Type B pancreatic cell (in vitro differentiated cells): ENCODE results near the gene NDUFB1. TPM values are rescaled to one million over a fixed set of nuclear protein-coding genes. Genes with fewer than 3 reads are reported as not detected.

Source experiments
- DNase-seq: peaks from one replicate; pipeline ENCODE4 v3.0.0; 2021; ENCODE audit warnings: mixed read lengths; ENCODE audit not compliant: unreplicated experiment; ENCODE audit errors: extremely low spot score
- H3K27ac Mint-ChIP-seq: 2 replicates; pipeline ENCODE4 v1.8.0; 2021; ENCODE audit warnings: mild to moderate bottlenecking, mixed read lengths
- H3K27me3 Mint-ChIP-seq: 2 replicates; pipeline ENCODE4 v1.8.0; 2021; ENCODE audit warnings: mixed read lengths
- H3K36me3 Mint-ChIP-seq: 2 replicates; pipeline ENCODE4 v1.8.0; 2021; ENCODE audit warnings: mixed read lengths
- H3K4me1 Mint-ChIP-seq: one replicate; pipeline ENCODE4 v1.8.0; 2021; ENCODE audit warnings: mixed read lengths; ENCODE audit not compliant: unreplicated experiment
- H3K4me3 Mint-ChIP-seq: 2 replicates; pipeline ENCODE4 v1.8.0; 2021; ENCODE audit warnings: mild to moderate bottlenecking, mixed read lengths
- H3K9me3 Mint-ChIP-seq: 2 replicates; pipeline ENCODE4 v1.8.0; 2021; ENCODE audit warnings: mixed read lengths
- total RNA-seq: library from RNA; stranded (reverse); gene quantifications from 2 replicates; pipeline ENCODE4 v1.2.1, GENCODE V29; 2021; ENCODE audit warnings: low replicate concordance
- TF ChIP-seq, protein P1 (sequence below): fragments of 200-600 bp; sonication (generic); conservative IDR thresholded peaks from 2 replicates; pipeline ENCODE4 v1.5.0; 2021; ENCODE audit warnings: antibody characterized with exemption, mild to moderate bottlenecking

The NDUFB1 gene
- total RNA-seq, 1 donor from 2014 or later = 129 TPM

GRCh38 chr14:92106143-92106926, 15.2 kb downstream of the NDUFB1 start, which contains the start of gene ATXN3:
Gene ATXN3, minus strand, starts transcription at chr14:92106582. Its CDS starts 30 bp downstream, at chr14:92106552.
- H3K4me3 Mint-ChIP-seq = peak within 1 kb of the TSS; percentile 96
- peaks cover 17% of the 10 kb centered on the region for H3K4me1 Mint-ChIP-seq
- no peaks in the 10 kb centered on the region for H3K9me3 Mint-ChIP-seq
- TF ChIP-seq, protein P1, sequence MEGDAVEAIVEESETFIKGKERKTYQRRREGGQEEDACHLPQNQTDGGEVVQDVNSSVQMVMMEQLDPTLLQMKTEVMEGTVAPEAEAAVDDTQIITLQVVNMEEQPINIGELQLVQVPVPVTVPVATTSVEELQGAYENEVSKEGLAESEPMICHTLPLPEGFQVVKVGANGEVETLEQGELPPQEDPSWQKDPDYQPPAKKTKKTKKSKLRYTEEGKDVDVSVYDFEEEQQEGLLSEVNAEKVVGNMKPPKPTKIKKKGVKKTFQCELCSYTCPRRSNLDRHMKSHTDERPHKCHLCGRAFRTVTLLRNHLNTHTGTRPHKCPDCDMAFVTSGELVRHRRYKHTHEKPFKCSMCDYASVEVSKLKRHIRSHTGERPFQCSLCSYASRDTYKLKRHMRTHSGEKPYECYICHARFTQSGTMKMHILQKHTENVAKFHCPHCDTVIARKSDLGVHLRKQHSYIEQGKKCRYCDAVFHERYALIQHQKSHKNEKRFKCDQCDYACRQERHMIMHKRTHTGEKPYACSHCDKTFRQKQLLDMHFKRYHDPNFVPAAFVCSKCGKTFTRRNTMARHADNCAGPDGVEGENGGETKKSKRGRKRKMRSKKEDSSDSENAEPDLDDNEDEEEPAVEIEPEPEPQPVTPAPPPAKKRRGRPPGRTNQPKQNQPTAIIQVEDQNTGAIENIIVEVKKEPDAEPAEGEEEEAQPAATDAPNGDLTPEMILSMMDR = peak; percentile 74
- DNase-seq = peak; percentile 95
- peaks cover 3% of the 10 kb centered on the region for H3K27me3 Mint-ChIP-seq
- no peaks in the 10 kb centered on the region for H3K36me3 Mint-ChIP-seq
- H3K27ac Mint-ChIP-seq = peak within 1 kb of the TSS; percentile 95

DNA sequence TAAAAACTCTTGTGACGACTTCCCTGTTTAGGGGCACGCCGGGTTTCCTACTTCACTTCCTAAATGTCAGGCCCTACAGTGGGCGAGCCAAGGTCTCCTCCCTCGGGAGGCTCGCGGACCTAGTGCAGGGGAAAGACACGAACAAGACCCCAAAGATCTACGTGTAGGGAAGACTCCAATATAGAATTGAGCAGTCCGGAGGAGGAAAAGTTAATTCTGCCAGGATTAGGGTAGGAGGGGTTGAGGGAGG, 15.7 kb downstream of the NDUFB1 start:
- TF ChIP-seq, protein P1 = no peak
- H3K27me3 Mint-ChIP-seq = peaks cover 3% of the 10 kb centered on the region
- H3K4me1 Mint-ChIP-seq = peaks cover 17% of the 10 kb centered on the region
- no peaks in the 10 kb centered on the region for H3K36me3 Mint-ChIP-seq
- no peaks in the 10 kb centered on the region for H3K9me3 Mint-ChIP-seq
- H3K27ac Mint-ChIP-seq = peak overlapping the region; percentile 95
- H3K4me3 Mint-ChIP-seq = peak overlapping the region; percentile 96
- no peak for DNase-seq

GRCh38 chr14:92105073-92105892, 16.2 kb downstream of the NDUFB1 start:
- no peaks in the 10 kb centered on the region for H3K36me3 Mint-ChIP-seq
- TF ChIP-seq, protein P1 = no peak
- no peak for DNase-seq
- peaks cover 17% of the 10 kb centered on the region for H3K4me1 Mint-ChIP-seq
- peak overlapping the region; percentile 95 for H3K27ac Mint-ChIP-seq
- no peaks in the 10 kb centered on the region for H3K9me3 Mint-ChIP-seq
- peak overlapping the region; percentile 96 for H3K4me3 Mint-ChIP-seq
- H3K27me3 Mint-ChIP-seq = peaks cover 3% of the 10 kb centered on the region

- peak overlapping the region; percentile 59 for H3K27ac Mint-ChIP-seq
- TF ChIP-seq, protein P1 = no peak
- H3K36me3 Mint-ChIP-seq = no peaks in the 10 kb centered on the region
- peaks cover 3% of the 10 kb centered on the region for H3K27me3 Mint-ChIP-seq
- peaks cover 17% of the 10 kb centered on the region for H3K4me1 Mint-ChIP-seq
- peak overlapping the region; percentile 51 for H3K4me3 Mint-ChIP-seq
- no peaks in the 10 kb centered on the region for H3K9me3 Mint-ChIP-seq
- no peak for DNase-seq
These were observed 18.0 kb downstream of the NDUFB1 start for GRCh38 chr14:92103363-92103989.

GRCh38 chr14:92099802-92100201, 21.7 kb downstream of the NDUFB1 start:
- DNase-seq = no peak
- Mint-ChIP-seq H3K9me3 (no peaks in the 10 kb centered on the region), H3K27ac (no peak overlapping the region), H3K27me3 (no peaks in the 10 kb centered on the region), H3K36me3 (peaks cover 4% of the 10 kb centered on the region), H3K4me3 (no peak overlapping the region), H3K4me1 (peaks cover 13% of the 10 kb centered on the region)
- TF ChIP-seq, protein P1 = no peak
